SU-DHL-6 (cell line): ENCODE data around the gene SERPINA12.

Experiments used
- H2AFZ ChIP-seq: fragments of 200-600 bp; sonication (generic); 2 replicates; pipeline ENCODE4 v1.6.1; 2014; ENCODE audit warnings: low read depth, mild to moderate bottlenecking, moderate library complexity, mixed read lengths, antibody characterized with exemption, low read length; ENCODE audit not compliant: severe bottlenecking
- H3F3A ChIP-seq: fragments of 200-600 bp; shearing (Covaris generic); 2 replicates; pipeline ENCODE4 v1.6.0; 2016; ENCODE audit warnings: antibody characterized with exemption, mild to moderate bottlenecking; ENCODE audit not compliant: insufficient read depth
- H3K27ac ChIP-seq: fragments of 200-600 bp; sonication (generic); 2 replicates; pipeline ENCODE4 v1.5.1; 2016; ENCODE audit warnings: low read depth, mild to moderate bottlenecking, low read length, moderate library complexity, mixed read lengths
- H3K27me3 ChIP-seq: fragments of 200-600 bp; sonication (generic), shearing (Covaris generic); 2 replicates; pipeline ENCODE4 v1.6.0; 2014; ENCODE audit warnings: mild to moderate bottlenecking, low read length
- H3K36me3 ChIP-seq: fragments of 200-600 bp; sonication (generic); 2 replicates; pipeline ENCODE4 v1.6.1; 2014; ENCODE audit warnings: mild to moderate bottlenecking, low read length, mixed read lengths
- H3K4me2 ChIP-seq: fragments of 300-600, 200-600 bp; shearing (Covaris generic), sonication (generic); 2 replicates; pipeline ENCODE4 v1.6.0; 2014; ENCODE audit warnings: low read length, low read depth, mild to moderate bottlenecking; ENCODE audit not compliant: poor library complexity, severe bottlenecking
- H3K4me3 ChIP-seq: fragments of 200-600 bp; sonication (generic); 2 replicates; pipeline ENCODE4 v1.5.1; 2014; ENCODE audit warnings: antibody characterized with exemption, low read length, mild to moderate bottlenecking, mixed read lengths; ENCODE audit not compliant: insufficient read depth, poor library complexity, severe bottlenecking
- H3K79me2 ChIP-seq: fragments of 200-600 bp; sonication (generic); 2 replicates; pipeline ENCODE4 v1.6.1; 2014; ENCODE audit warnings: mild to moderate bottlenecking, low read length, moderate library complexity; ENCODE audit not compliant: insufficient read depth
- H3K9ac ChIP-seq: fragments of 200-600 bp; sonication (generic); 2 replicates; pipeline ENCODE4 v1.7.0; 2014; ENCODE audit warnings: mild to moderate bottlenecking, low read length
- H3K9me2 ChIP-seq: fragments of 200-600 bp; sonication (generic); replicated peaks from 2 replicates; pipeline ENCODE4 v1.6.1; 2014; ENCODE audit warnings: low read length; ENCODE audit not compliant: insufficient read depth
- H3K9me3 ChIP-seq: fragments of 200-600 bp; sonication (generic); 2 replicates; pipeline ENCODE4 v1.6.1; 2014; ENCODE audit warnings: low read length, mixed read lengths; ENCODE audit not compliant: insufficient read depth
- H4K20me1 ChIP-seq: fragments of 200-600 bp; sonication (generic); 2 replicates; pipeline ENCODE4 v1.6.1; 2014; ENCODE audit warnings: low read depth, mild to moderate bottlenecking, antibody characterized with exemption, low read length, moderate library complexity, mixed read lengths
- EZH2phosphoT487 ChIP-seq: fragments of 200-600 bp; sonication (generic), shearing (Covaris generic); conservative IDR thresholded peaks from 2 replicates; pipeline ENCODE4 v1.6.1; 2018; ENCODE audit warnings: mild to moderate bottlenecking, antibody characterized with exemption, low read length, moderate library complexity, mixed read lengths
- TF ChIP-seq, protein P1 (sequence below): fragments of 200-600 bp; sonication (generic); IDR thresholded peaks from one replicate; pipeline ENCODE4 v1.5.1; 2017; ENCODE audit warnings: antibody characterized with exemption, mild to moderate bottlenecking, low read length, moderate library complexity; ENCODE audit not compliant: insufficient read depth, poor library complexity, severe bottlenecking

SERPINA12 gene

GRCh38 chr14:94500264-94500663 is 9.0 kb downstream of the SERPINA12 start:
- H3K9ac ChIP-seq = no peak overlapping the region
- H3K79me2 ChIP-seq = no peaks in the 10 kb centered on the region
- H3K9me2 ChIP-seq = no peaks in the 10 kb centered on the region
- no peaks in the 10 kb centered on the region for H3F3A ChIP-seq
- H2AFZ ChIP-seq = no peak overlapping the region
- TF ChIP-seq EZH2phosphoT487 = no peak
- TF ChIP-seq, protein P1, sequence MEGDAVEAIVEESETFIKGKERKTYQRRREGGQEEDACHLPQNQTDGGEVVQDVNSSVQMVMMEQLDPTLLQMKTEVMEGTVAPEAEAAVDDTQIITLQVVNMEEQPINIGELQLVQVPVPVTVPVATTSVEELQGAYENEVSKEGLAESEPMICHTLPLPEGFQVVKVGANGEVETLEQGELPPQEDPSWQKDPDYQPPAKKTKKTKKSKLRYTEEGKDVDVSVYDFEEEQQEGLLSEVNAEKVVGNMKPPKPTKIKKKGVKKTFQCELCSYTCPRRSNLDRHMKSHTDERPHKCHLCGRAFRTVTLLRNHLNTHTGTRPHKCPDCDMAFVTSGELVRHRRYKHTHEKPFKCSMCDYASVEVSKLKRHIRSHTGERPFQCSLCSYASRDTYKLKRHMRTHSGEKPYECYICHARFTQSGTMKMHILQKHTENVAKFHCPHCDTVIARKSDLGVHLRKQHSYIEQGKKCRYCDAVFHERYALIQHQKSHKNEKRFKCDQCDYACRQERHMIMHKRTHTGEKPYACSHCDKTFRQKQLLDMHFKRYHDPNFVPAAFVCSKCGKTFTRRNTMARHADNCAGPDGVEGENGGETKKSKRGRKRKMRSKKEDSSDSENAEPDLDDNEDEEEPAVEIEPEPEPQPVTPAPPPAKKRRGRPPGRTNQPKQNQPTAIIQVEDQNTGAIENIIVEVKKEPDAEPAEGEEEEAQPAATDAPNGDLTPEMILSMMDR = no peak
- H3K27me3 ChIP-seq = no peaks in the 10 kb centered on the region
- no peaks in the 10 kb centered on the region for H3K9me3 ChIP-seq
- H3K27ac ChIP-seq = no peak overlapping the region
- no peaks in the 10 kb centered on the region for H3K36me3 ChIP-seq
- H3K4me2 ChIP-seq = no peak overlapping the region
- no peak overlapping the region for H3K4me3 ChIP-seq
- no peaks in the 10 kb centered on the region for H4K20me1 ChIP-seq

DNA sequence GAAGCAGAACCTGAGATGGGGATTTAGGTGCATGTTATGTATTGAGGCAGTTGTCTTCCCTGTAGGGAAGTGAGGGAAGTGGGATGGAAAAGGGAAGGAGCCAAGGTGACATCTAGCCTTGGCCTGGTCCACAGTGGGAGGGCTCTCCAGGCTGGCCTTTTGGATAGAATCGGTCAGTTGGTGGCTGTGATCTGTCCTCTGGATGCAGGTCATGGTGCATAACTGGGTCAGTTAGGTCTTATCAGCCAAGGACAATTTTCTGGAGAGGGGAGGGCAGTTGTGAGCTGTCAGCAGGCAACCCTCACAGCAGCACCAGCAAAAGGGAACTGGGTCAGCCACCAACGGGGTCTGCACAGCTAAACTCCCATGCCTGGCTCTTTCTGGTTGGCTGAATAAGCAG is 9.6 kb downstream of the SERPINA12 start:
- Histone ChIP-seq H3K9me2 (no peaks in the 10 kb centered on the region), H3K4me3 (no peak overlapping the region), H3K27me3 (no peaks in the 10 kb centered on the region), H3K79me2 (no peaks in the 10 kb centered on the region), H3K36me3 (no peaks in the 10 kb centered on the region), H3K9me3 (no peaks in the 10 kb centered on the region), H4K20me1 (no peaks in the 10 kb centered on the region), H3K9ac (no peak overlapping the region), H3F3A (no peaks in the 10 kb centered on the region), H2AFZ (no peak overlapping the region), H3K27ac (no peak overlapping the region), H3K4me2 (no peak overlapping the region)
- no peak for TF ChIP-seq EZH2phosphoT487
- TF ChIP-seq, protein P1 = no peak

- no peak overlapping the region for H3K27ac ChIP-seq
- TF ChIP-seq, protein P1 = no peak
- no peak for TF ChIP-seq EZH2phosphoT487
Observed at GRCh38 chr14:94498215-94498614, 11.1 kb downstream of the SERPINA12 start.

More at GRCh38 chr14:94498215-94498614, 11.1 kb downstream of the SERPINA12 start:
- Histone ChIP-seq H3K36me3 (no peaks in the 10 kb centered on the region), H2AFZ (no peak overlapping the region), H3K27me3 (no peaks in the 10 kb centered on the region), H3K9me2 (no peaks in the 10 kb centered on the region), H3K9me3 (no peaks in the 10 kb centered on the region), H3K4me2 (no peak overlapping the region), H3K9ac (no peak overlapping the region), H4K20me1 (no peaks in the 10 kb centered on the region), H3K4me3 (no peak overlapping the region), H3F3A (no peaks in the 10 kb centered on the region), H3K79me2 (no peaks in the 10 kb centered on the region)
